Stimulated activated CD8-positive, alpha-beta memory T cell treated with anti-CD3 and anti-CD28 coated beads, Interleukin-12 subunit alpha, Interleukin-12 subunit beta, amount 100 ng/mL, for 24 hours (primary cell): ENCODE data around the gene GALNT17.
A peak's percentile ranks its signal among the peaks of the same experiment; 100 is the strongest.

ENCODE experiments used
- DNase-seq: peaks from one replicate; pipeline ENCODE4 v3.0.0-alpha.2; 2020; ENCODE audit errors: extremely low read depth

The GALNT17 gene

GRCh38 chr7:71132127-71132376, at the start of gene GALNT17:
Gene GALNT17 (plus strand): TSS chr7:71132144.
- DNase-seq, result no peak

GRCh38 chr7:71095266-71095860, 36.6 kb upstream of the GALNT17 start:
- DNase-seq, result no peak

- no peak for DNase-seq
These were observed 35.6 kb upstream of the GALNT17 start for GRCh38 chr7:71096351-71096750.

GRCh38 chr7:71106226-71106625, 25.7 kb upstream of the GALNT17 start:
- no peak for DNase-seq

GRCh38 chr7:71112436-71112835, 19.5 kb upstream of the GALNT17 start:
- DNase-seq, result no peak

GRCh38 chr7:71120096-71120495, 11.8 kb upstream of the GALNT17 start:
- DNase-seq, result no peak

GRCh38 chr7:71129126-71129525, 2.8 kb upstream of the GALNT17 start:
- DNase-seq, result no peak

- no peak for DNase-seq
These were observed 1.8 kb upstream of the GALNT17 start for GRCh38 chr7:71130031-71130679.

GRCh38 chr7:71131256-71132126, 453 bp upstream of the GALNT17 start:
- DNase-seq, result peak; percentile 1

GRCh38 chr7:71132377-71133231, 660 bp downstream of the GALNT17 start:
- DNase-seq, result no peak

- no peak for DNase-seq
These were observed 1.3 kb downstream of the GALNT17 start for GRCh38 chr7:71133232-71133622.

- no peak for DNase-seq
These were observed 1.9 kb downstream of the GALNT17 start for GRCh38 chr7:71133856-71134255.

- DNase-seq, result no peak
These were observed 3.2 kb downstream of the GALNT17 start for GRCh38 chr7:71135116-71135515.

GRCh38 chr7:71135663-71136062, 3.7 kb downstream of the GALNT17 start:
- no peak for DNase-seq

- DNase-seq, result no peak
These were observed 5.5 kb downstream of the GALNT17 start for GRCh38 chr7:71137479-71137878.

- no peak for DNase-seq
These were observed 8.3 kb downstream of the GALNT17 start for GRCh38 chr7:71140264-71140663.

- no peak for DNase-seq
These were observed 13.0 kb downstream of the GALNT17 start for GRCh38 chr7:71144963-71145362.

- DNase-seq, result no peak
These were observed 14.3 kb downstream of the GALNT17 start for GRCh38 chr7:71145906-71146901.

GRCh38 chr7:71148098-71148497, 16.2 kb downstream of the GALNT17 start:
- no peak for DNase-seq

- DNase-seq, result no peak
These were observed 23.3 kb downstream of the GALNT17 start for GRCh38 chr7:71155236-71155635.

GRCh38 chr7:71157757-71158156, 25.8 kb downstream of the GALNT17 start:
- no peak for DNase-seq
